ENCODE results near the gene ZSWIM1. TPM values are rescaled to one million over a fixed set of nuclear protein-coding genes. Genes with fewer than 3 reads are reported as not detected.
A peak's percentile ranks its signal among the peaks of the same experiment; 100 is the strongest.

ZSWIM1 gene
- polyA plus RNA-seq, 2 donors = 2.4 to 3.9 TPM

- Histone ChIP-seq H3K4me1 (ENCODE audit: control insufficient read depth in 2 of 2, insufficient read depth in 2 of 2, low read length in 1 of 2) (peaks cover 10 to 11% of the 10 kb centered on the region in 2 donors), H3K4me3 (ENCODE audit: low read depth in 1 of 2, low read length in 2 of 2) (peak within 1 kb of the TSS; percentile 41 to 43), H3K27ac (ENCODE audit: low read depth in 2 of 2, low read length in 1 of 2) (peak within 1 kb of the TSS; percentile 70 to 88), H3K27me3 (ENCODE audit: control insufficient read depth in 1 of 2, insufficient read depth in 2 of 2, low read length in 2 of 2) (no peaks in the 10 kb centered on the region), H3K9me3 (ENCODE audit: control insufficient read depth in 2 of 2, insufficient read depth in 1 of 2, low read depth in 1 of 2, low read length in 1 of 2) (no peaks in the 10 kb centered on the region), H3K36me3 (ENCODE audit: control insufficient read depth in 2 of 2, insufficient read depth in 2 of 2, low read length in 1 of 2) (no peaks in the 10 kb centered on the region)
- 1% methylated on average over 53 to 58 of the region's 58 CpGs for WGBS, 2 donors
Measured at GRCh38 chr20:45911486-45912343, 30.7 kb downstream of the ZSWIM1 start, which contains the start of gene PLTP. TSS of gene PLTP (minus strand) at chr20:45912155. CDS start at chr20:45911452, 703 bp downstream.

GRCh38 chr20:45912344-45912682 lies 31.3 kb downstream of the ZSWIM1 start:
- Histone ChIP-seq H3K9me3 (ENCODE audit: control insufficient read depth in 2 of 2, insufficient read depth in 1 of 2, low read depth in 1 of 2, low read length in 1 of 2) (no peaks in the 10 kb centered on the region), H3K27me3 (ENCODE audit: control insufficient read depth in 1 of 2, insufficient read depth in 2 of 2, low read length in 2 of 2) (no peaks in the 10 kb centered on the region), H3K36me3 (ENCODE audit: control insufficient read depth in 2 of 2, insufficient read depth in 2 of 2, low read length in 1 of 2) (no peaks in the 10 kb centered on the region), H3K27ac (ENCODE audit: low read depth in 2 of 2, low read length in 1 of 2) (peak overlapping the region; percentile 6 to 70), H3K4me3 (ENCODE audit: low read depth in 1 of 2, low read length in 2 of 2) (peak overlapping the region; percentile 41 to 43), H3K4me1 (ENCODE audit: control insufficient read depth in 2 of 2, insufficient read depth in 2 of 2, low read length in 1 of 2) (peaks cover 10 to 11% of the 10 kb centered on the region in 2 donors)
- 16 to 23% methylated on average over 4 of the region's 4 CpGs for WGBS, 2 donors

GRCh38 chr20:45913116-45913515 lies 32.1 kb downstream of the ZSWIM1 start:
- WGBS, 2 donors = 46 to 50% methylated on average over 5 of the region's 5 CpGs
- Histone ChIP-seq H3K9me3 (ENCODE audit: control insufficient read depth in 2 of 2, insufficient read depth in 1 of 2, low read depth in 1 of 2, low read length in 1 of 2) (no peaks in the 10 kb centered on the region), H3K36me3 (ENCODE audit: control insufficient read depth in 2 of 2, insufficient read depth in 2 of 2, low read length in 1 of 2) (no peaks in the 10 kb centered on the region), H3K4me1 (ENCODE audit: control insufficient read depth in 2 of 2, insufficient read depth in 2 of 2, low read length in 1 of 2) (peaks cover 10 to 11% of the 10 kb centered on the region in 2 donors), H3K27ac (ENCODE audit: low read depth in 2 of 2, low read length in 1 of 2) (no peak overlapping the region), H3K27me3 (ENCODE audit: control insufficient read depth in 1 of 2, insufficient read depth in 2 of 2, low read length in 2 of 2) (no peaks in the 10 kb centered on the region), H3K4me3 (ENCODE audit: low read depth in 1 of 2, low read length in 2 of 2) (no peak overlapping the region)

DNA sequence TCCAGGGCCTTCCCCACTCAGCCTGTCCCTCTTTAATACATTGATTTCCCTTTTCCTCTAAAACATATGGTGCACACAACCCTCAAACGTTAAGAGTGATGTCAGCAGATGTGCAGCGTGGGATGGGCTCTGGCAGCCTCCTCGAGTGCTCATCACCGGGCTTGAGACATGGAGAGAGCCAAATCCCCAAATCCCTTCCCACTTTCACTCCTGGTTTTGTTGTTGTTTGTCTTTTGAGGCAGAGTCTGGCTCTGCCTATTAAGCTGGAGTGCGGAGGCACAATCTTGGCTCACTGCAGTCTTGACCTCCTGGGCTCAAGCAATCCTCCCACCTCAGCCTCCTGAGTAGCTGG lies 36.7 kb downstream of the ZSWIM1 start:
- Histone ChIP-seq H3K27ac (ENCODE audit: low read depth in 2 of 2, low read length in 1 of 2) (no peak overlapping the region), H3K4me3 (ENCODE audit: low read depth in 1 of 2, low read length in 2 of 2) (no peak overlapping the region), H3K4me1 (ENCODE audit: control insufficient read depth in 2 of 2, insufficient read depth in 2 of 2, low read length in 1 of 2) (no peaks in the 10 kb centered on the region), H3K36me3 (ENCODE audit: control insufficient read depth in 2 of 2, insufficient read depth in 2 of 2, low read length in 1 of 2) (no peaks in the 10 kb centered on the region), H3K27me3 (ENCODE audit: control insufficient read depth in 1 of 2, insufficient read depth in 2 of 2, low read length in 2 of 2) (no peaks in the 10 kb centered on the region), H3K9me3 (ENCODE audit: control insufficient read depth in 2 of 2, insufficient read depth in 1 of 2, low read depth in 1 of 2, low read length in 1 of 2) (no peaks in the 10 kb centered on the region)
- WGBS, 2 donors = 50 to 56% methylated on average over 5 of the region's 5 CpGs

- H3K4me1 ChIP-seq (ENCODE audit: control insufficient read depth in 2 of 2, insufficient read depth in 2 of 2, low read length in 1 of 2) = no peaks in the 10 kb centered on the region
Measured at GRCh38 chr20:45918182-45918737, 37.2 kb downstream of the ZSWIM1 start.

DNA sequence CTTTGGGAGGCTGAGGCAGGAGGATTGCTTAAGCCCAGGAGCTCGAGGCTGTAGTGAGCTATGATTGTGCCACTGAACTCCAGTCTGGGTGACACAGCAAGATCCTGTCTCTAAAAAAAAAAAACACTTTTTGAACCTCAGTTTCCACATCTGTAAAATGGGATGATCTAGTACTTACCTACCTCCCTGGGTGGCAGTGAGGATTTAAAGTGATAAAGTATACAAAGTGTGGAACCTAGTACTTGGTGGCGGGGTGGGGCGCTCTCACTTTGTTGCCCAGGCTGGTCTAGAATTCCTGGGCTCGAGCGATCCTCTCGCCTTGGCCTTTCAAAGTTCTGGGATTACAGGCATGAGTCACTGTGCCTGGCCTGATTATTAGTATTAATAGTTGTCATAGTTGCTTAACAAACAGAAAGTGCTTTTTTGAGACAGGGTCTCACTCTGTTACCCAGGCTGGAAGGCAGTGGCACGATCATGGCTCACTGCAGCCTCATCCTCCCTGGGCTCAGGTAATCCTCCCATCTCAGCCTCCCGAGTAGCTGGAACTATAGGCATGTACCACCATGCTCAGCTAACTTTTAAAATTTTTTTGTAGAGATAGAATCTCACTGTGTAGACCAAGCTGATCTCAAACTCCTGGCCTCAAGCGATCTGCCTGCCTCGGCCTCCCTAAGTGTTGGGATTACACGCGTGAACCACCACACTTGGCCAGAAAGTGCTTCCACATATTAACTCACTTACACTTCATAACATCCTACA lies 37.9 kb downstream of the ZSWIM1 start:
- Histone ChIP-seq H3K27me3 (ENCODE audit: control insufficient read depth in 1 of 2, insufficient read depth in 2 of 2, low read length in 2 of 2) (no peaks in the 10 kb centered on the region), H3K27ac (ENCODE audit: low read depth in 2 of 2, low read length in 1 of 2) (peak overlapping the region in 1 of 2 donors; percentile 0), H3K4me1 (ENCODE audit: control insufficient read depth in 2 of 2, insufficient read depth in 2 of 2, low read length in 1 of 2) (no peaks in the 10 kb centered on the region), H3K9me3 (ENCODE audit: control insufficient read depth in 2 of 2, insufficient read depth in 1 of 2, low read depth in 1 of 2, low read length in 1 of 2) (no peaks in the 10 kb centered on the region), H3K4me3 (ENCODE audit: low read depth in 1 of 2, low read length in 2 of 2) (no peak overlapping the region), H3K36me3 (ENCODE audit: control insufficient read depth in 2 of 2, insufficient read depth in 2 of 2, low read length in 1 of 2) (no peaks in the 10 kb centered on the region)
- 62 to 74% methylated on average over 12 of the region's 12 CpGs for WGBS, 2 donors

More at GRCh38 chr20:45918182-45918737, 37.2 kb downstream of the ZSWIM1 start:
- Histone ChIP-seq H3K27me3 (ENCODE audit: control insufficient read depth in 1 of 2, insufficient read depth in 2 of 2, low read length in 2 of 2) (no peaks in the 10 kb centered on the region), H3K36me3 (ENCODE audit: control insufficient read depth in 2 of 2, insufficient read depth in 2 of 2, low read length in 1 of 2) (no peaks in the 10 kb centered on the region), H3K9me3 (ENCODE audit: control insufficient read depth in 2 of 2, insufficient read depth in 1 of 2, low read depth in 1 of 2, low read length in 1 of 2) (no peaks in the 10 kb centered on the region), H3K4me3 (ENCODE audit: low read depth in 1 of 2, low read length in 2 of 2) (no peak overlapping the region), H3K27ac (ENCODE audit: low read depth in 2 of 2, low read length in 1 of 2) (peak overlapping the region in 1 of 2 donors; percentile 0)
- 63 to 66% methylated on average over 5 of the region's 5 CpGs for whole genome bisulfite sequencing, 2 donors

- Histone ChIP-seq H3K4me1 (ENCODE audit: control insufficient read depth in 2 of 2, insufficient read depth in 2 of 2, low read length in 1 of 2) (no peaks in the 10 kb centered on the region), H3K4me3 (ENCODE audit: low read depth in 1 of 2, low read length in 2 of 2) (no peak overlapping the region), H3K36me3 (ENCODE audit: control insufficient read depth in 2 of 2, insufficient read depth in 2 of 2, low read length in 1 of 2) (no peaks in the 10 kb centered on the region), H3K27ac (ENCODE audit: low read depth in 2 of 2, low read length in 1 of 2) (peak overlapping the region; percentile 26 to 53), H3K27me3 (ENCODE audit: control insufficient read depth in 1 of 2, insufficient read depth in 2 of 2, low read length in 2 of 2) (no peaks in the 10 kb centered on the region), H3K9me3 (ENCODE audit: control insufficient read depth in 2 of 2, insufficient read depth in 1 of 2, low read depth in 1 of 2, low read length in 1 of 2) (no peaks in the 10 kb centered on the region)
- WGBS, 2 donors = 51% methylated on average over 11 of the region's 11 CpGs
Measured at GRCh38 chr20:45919542-45920399, 38.7 kb downstream of the ZSWIM1 start.

DNA sequence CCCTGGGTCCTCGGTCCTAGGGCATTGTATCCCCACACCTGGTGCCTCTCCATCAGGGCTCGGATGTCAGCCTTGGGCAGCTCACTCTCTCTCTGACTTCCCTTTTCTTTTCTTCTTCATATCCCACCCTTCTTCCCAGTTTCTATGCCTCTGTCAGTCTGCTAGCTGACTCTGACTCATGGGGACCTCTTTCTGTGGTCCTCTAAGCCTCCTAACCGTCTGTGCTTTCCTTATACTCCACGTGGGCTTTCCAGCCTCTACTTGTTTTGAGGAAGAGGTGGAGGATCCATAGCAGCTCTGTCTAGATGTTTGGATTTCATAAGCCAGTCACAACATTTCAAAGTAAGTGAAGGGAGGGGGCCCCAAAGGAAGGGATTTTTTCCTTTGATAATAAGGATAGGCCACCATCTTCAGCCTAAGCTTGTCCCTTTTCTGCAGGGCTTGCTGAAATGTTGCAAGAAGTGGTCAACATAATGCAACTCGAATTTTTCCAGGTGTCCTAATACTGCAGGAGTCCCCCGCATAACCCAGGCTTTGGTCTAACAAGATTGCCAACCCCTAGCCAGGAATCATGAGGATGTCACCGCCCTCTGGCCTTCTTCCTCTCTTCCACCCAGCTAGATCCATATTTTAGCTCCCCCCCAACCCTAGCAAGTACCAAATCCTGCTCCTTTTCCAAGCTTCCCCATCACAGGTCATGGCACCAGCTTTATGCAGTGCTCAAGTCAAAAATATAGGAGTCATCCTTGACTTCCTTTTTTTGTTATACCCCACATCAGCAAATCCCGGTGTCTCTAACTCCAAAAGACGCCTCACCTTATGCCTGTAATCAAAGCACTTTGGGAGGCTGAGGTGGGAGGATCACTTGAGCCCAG lies 39.7 kb downstream of the ZSWIM1 start:
- H3K4me3 ChIP-seq (ENCODE audit: low read depth in 1 of 2, low read length in 2 of 2) = no peak overlapping the region
- H3K4me1 ChIP-seq (ENCODE audit: control insufficient read depth in 2 of 2, insufficient read depth in 2 of 2, low read length in 1 of 2) = no peaks in the 10 kb centered on the region
- 74% methylated on average over 9 of the region's 9 CpGs for WGBS, 2 donors
- peak overlapping the region; percentile 26 to 53 for H3K27ac ChIP-seq (ENCODE audit: low read depth in 2 of 2, low read length in 1 of 2)
- no peaks in the 10 kb centered on the region for H3K36me3 ChIP-seq (ENCODE audit: control insufficient read depth in 2 of 2, insufficient read depth in 2 of 2, low read length in 1 of 2)
- no peaks in the 10 kb centered on the region for H3K9me3 ChIP-seq (ENCODE audit: control insufficient read depth in 2 of 2, insufficient read depth in 1 of 2, low read depth in 1 of 2, low read length in 1 of 2)
- H3K27me3 ChIP-seq (ENCODE audit: control insufficient read depth in 1 of 2, insufficient read depth in 2 of 2, low read length in 2 of 2) = no peaks in the 10 kb centered on the region

Data from esophagus (tissue), 2 donors.